DOHH2 (cell line): Measurements from ENCODE around the gene CNTNAP5.

Experiments
- H3F3A ChIP-seq: fragments of 200-600 bp; sonication (generic), shearing (Covaris generic); 2 replicates; pipeline ENCODE4 v1.6.0; 2016; ENCODE audit warnings: antibody characterized with exemption, mild to moderate bottlenecking; ENCODE audit not compliant: control insufficient read depth, insufficient read depth
- H3K27ac ChIP-seq: fragments of 200-600 bp; sonication (generic); 2 replicates; pipeline ENCODE4 v1.5.1; 2014; ENCODE audit warnings: low read depth, mild to moderate bottlenecking, low read length, moderate library complexity
- H3K27me3 ChIP-seq: fragments of 200-600 bp; sonication (generic); 2 replicates; pipeline ENCODE4 v1.6.1; 2014; ENCODE audit warnings: mild to moderate bottlenecking, low read length, mixed read lengths; ENCODE audit not compliant: control insufficient read depth
- H3K36me3 ChIP-seq: fragments of 200-600 bp; sonication (generic); 2 replicates; pipeline ENCODE4 v1.6.1; 2014; ENCODE audit warnings: mild to moderate bottlenecking, low read length, moderate library complexity, mixed read lengths; ENCODE audit not compliant: control insufficient read depth
- H3K4me1 ChIP-seq: fragments of 200-600 bp; sonication (generic); 2 replicates; pipeline ENCODE4 v1.6.1; 2014; ENCODE audit warnings: mild to moderate bottlenecking, low read length, mixed read lengths; ENCODE audit not compliant: control insufficient read depth
- H3K4me2 ChIP-seq: fragments of 200-600 bp; sonication (generic); 2 replicates; pipeline ENCODE4 v1.6.0; 2014; ENCODE audit warnings: mild to moderate bottlenecking, low read length, moderate library complexity
- H3K4me3 ChIP-seq: fragments of 200-600 bp; sonication (generic); 2 replicates; pipeline ENCODE4 v1.5.1; 2014; ENCODE audit warnings: mild to moderate bottlenecking, low read length, mixed read lengths
- H3K79me2 ChIP-seq: fragments of 200-600 bp; sonication (generic); 2 replicates; pipeline ENCODE4 v1.6.1; 2014; ENCODE audit warnings: mild to moderate bottlenecking, low read length, mixed read lengths; ENCODE audit not compliant: control insufficient read depth
- H3K9me2 ChIP-seq: fragments of 200-600 bp; sonication (generic); replicated peaks from 2 replicates; pipeline ENCODE4 v1.6.1; 2014; ENCODE audit warnings: mild to moderate bottlenecking, low read length, mixed read lengths; ENCODE audit not compliant: control insufficient read depth
- H3K9me3 ChIP-seq: fragments of 200-600 bp; sonication (generic); 2 replicates; pipeline ENCODE4 v1.6.1; 2014; ENCODE audit warnings: antibody characterized with exemption, low read length, mixed read lengths; ENCODE audit not compliant: control insufficient read depth, insufficient read depth
- H4K20me1 ChIP-seq: fragments of 200-600 bp; sonication (generic); 2 replicates; pipeline ENCODE4 v1.6.0; 2014; ENCODE audit warnings: low read depth, mild to moderate bottlenecking, antibody characterized with exemption, low read length, moderate library complexity; ENCODE audit not compliant: control insufficient read depth, insufficient read depth
- CTCF ChIP-seq: fragments of 200-600 bp; sonication (generic); IDR thresholded peaks from one replicate; pipeline ENCODE4 v1.5.1; 2014; ENCODE audit warnings: antibody characterized with exemption, mild to moderate bottlenecking, low read depth, low read length; ENCODE audit not compliant: poor library complexity, severe bottlenecking
- EZH2phosphoT487 ChIP-seq: fragments of 200-600 bp; sonication (generic); IDR thresholded peaks from 2 replicates; pipeline ENCODE4 v1.6.1; 2017; ENCODE audit warnings: borderline replicate concordance, mild to moderate bottlenecking, antibody characterized with exemption, low read length, moderate library complexity, mixed read lengths

Gene CNTNAP5

GRCh38 chr2:124582387-124582786 is 557.3 kb downstream of the CNTNAP5 start:
- TF ChIP-seq EZH2phosphoT487 (no peak), CTCF (no peak)
- no peak overlapping the region for H3K4me2 ChIP-seq
- no peak overlapping the region for H3K27ac ChIP-seq
- H3K9me2 ChIP-seq: no peaks in the 10 kb centered on the region
- no peaks in the 10 kb centered on the region for H3K9me3 ChIP-seq
- no peaks in the 10 kb centered on the region for H3K27me3 ChIP-seq
- no peaks in the 10 kb centered on the region for H3K36me3 ChIP-seq
- no peak overlapping the region for H3K4me3 ChIP-seq
- no peaks in the 10 kb centered on the region for H3F3A ChIP-seq
- no peaks in the 10 kb centered on the region for H3K4me1 ChIP-seq
- H4K20me1 ChIP-seq: no peaks in the 10 kb centered on the region
- no peaks in the 10 kb centered on the region for H3K79me2 ChIP-seq

- Histone ChIP-seq H3F3A (no peaks in the 10 kb centered on the region), H3K4me1 (no peaks in the 10 kb centered on the region), H3K27ac (no peak overlapping the region), H3K27me3 (no peaks in the 10 kb centered on the region), H3K79me2 (no peaks in the 10 kb centered on the region), H3K4me3 (no peak overlapping the region), H3K9me3 (no peaks in the 10 kb centered on the region), H3K36me3 (no peaks in the 10 kb centered on the region), H3K9me2 (no peaks in the 10 kb centered on the region), H4K20me1 (no peaks in the 10 kb centered on the region), H3K4me2 (no peak overlapping the region)
- TF ChIP-seq CTCF: no peak
- no peak for TF ChIP-seq EZH2phosphoT487
Observed at GRCh38 chr2:124584615-124585014, 559.5 kb downstream of the CNTNAP5 start.

GRCh38 chr2:124585277-124585676 is 560.2 kb downstream of the CNTNAP5 start:
- Histone ChIP-seq H3K4me2 (no peak overlapping the region), H3K4me1 (no peaks in the 10 kb centered on the region), H3K27me3 (no peaks in the 10 kb centered on the region), H3K9me3 (no peaks in the 10 kb centered on the region), H3K4me3 (no peak overlapping the region), H3K36me3 (no peaks in the 10 kb centered on the region), H3K79me2 (no peaks in the 10 kb centered on the region), H3F3A (no peaks in the 10 kb centered on the region), H3K27ac (no peak overlapping the region), H4K20me1 (no peaks in the 10 kb centered on the region), H3K9me2 (no peaks in the 10 kb centered on the region)
- TF ChIP-seq CTCF (no peak), EZH2phosphoT487 (no peak)

- Histone ChIP-seq H3K27me3 (no peaks in the 10 kb centered on the region), H3K27ac (no peak overlapping the region), H3K4me3 (no peak overlapping the region), H3K4me1 (no peaks in the 10 kb centered on the region), H3K4me2 (no peak overlapping the region), H3K9me3 (no peaks in the 10 kb centered on the region), H3K9me2 (no peaks in the 10 kb centered on the region), H3K36me3 (no peaks in the 10 kb centered on the region), H4K20me1 (no peaks in the 10 kb centered on the region), H3F3A (no peaks in the 10 kb centered on the region), H3K79me2 (no peaks in the 10 kb centered on the region)
- TF ChIP-seq EZH2phosphoT487: no peak
- no peak for TF ChIP-seq CTCF
Observed at GRCh38 chr2:124586210-124586609, 561.1 kb downstream of the CNTNAP5 start.
